Type B pancreatic cell (in vitro differentiated cells): Measurements from ENCODE around the gene MRPS15. TPM values are rescaled to one million over a fixed set of nuclear protein-coding genes. Genes with fewer than 3 reads are reported as not detected.

Source experiments
- DNase-seq: peaks from one replicate; pipeline ENCODE4 v3.0.0; 2021; ENCODE audit warnings: mixed read lengths; ENCODE audit not compliant: unreplicated experiment; ENCODE audit errors: extremely low spot score
- H3K27ac Mint-ChIP-seq: 2 replicates; pipeline ENCODE4 v1.8.0; 2021; ENCODE audit warnings: mild to moderate bottlenecking, mixed read lengths
- H3K27me3 Mint-ChIP-seq: 2 replicates; pipeline ENCODE4 v1.8.0; 2021; ENCODE audit warnings: mixed read lengths
- H3K36me3 Mint-ChIP-seq: 2 replicates; pipeline ENCODE4 v1.8.0; 2021; ENCODE audit warnings: mixed read lengths
- H3K4me1 Mint-ChIP-seq: one replicate; pipeline ENCODE4 v1.8.0; 2021; ENCODE audit warnings: mixed read lengths; ENCODE audit not compliant: unreplicated experiment
- H3K4me3 Mint-ChIP-seq: 2 replicates; pipeline ENCODE4 v1.8.0; 2021; ENCODE audit warnings: mild to moderate bottlenecking, mixed read lengths
- H3K9me3 Mint-ChIP-seq: 2 replicates; pipeline ENCODE4 v1.8.0; 2021; ENCODE audit warnings: mixed read lengths
- CTCF ChIP-seq: fragments of 200-600 bp; sonication (generic); conservative IDR thresholded peaks from 2 replicates; pipeline ENCODE4 v1.5.0; 2021; ENCODE audit warnings: antibody characterized with exemption, mild to moderate bottlenecking
- total RNA-seq: library from RNA; stranded (reverse); gene quantifications from 2 replicates; pipeline ENCODE4 v1.2.1, GENCODE V29; 2021; ENCODE audit warnings: low replicate concordance

MRPS15 gene
- total RNA-seq, 1 donor from 2014 or later, result 69.4 TPM

- peaks cover 10% of the 10 kb centered on the region for H3K4me1 Mint-ChIP-seq
- no peak overlapping the region for H3K4me3 Mint-ChIP-seq
- no peaks in the 10 kb centered on the region for H3K9me3 Mint-ChIP-seq
- peaks cover 15% of the 10 kb centered on the region for H3K36me3 Mint-ChIP-seq
- H3K27ac Mint-ChIP-seq, result no peak overlapping the region
- no peak for TF ChIP-seq CTCF
- H3K27me3 Mint-ChIP-seq, result no peaks in the 10 kb centered on the region
- DNase-seq, result no peak
Measured at GRCh38 chr1:36415661-36416326, 48.4 kb downstream of the MRPS15 start.

DNA sequence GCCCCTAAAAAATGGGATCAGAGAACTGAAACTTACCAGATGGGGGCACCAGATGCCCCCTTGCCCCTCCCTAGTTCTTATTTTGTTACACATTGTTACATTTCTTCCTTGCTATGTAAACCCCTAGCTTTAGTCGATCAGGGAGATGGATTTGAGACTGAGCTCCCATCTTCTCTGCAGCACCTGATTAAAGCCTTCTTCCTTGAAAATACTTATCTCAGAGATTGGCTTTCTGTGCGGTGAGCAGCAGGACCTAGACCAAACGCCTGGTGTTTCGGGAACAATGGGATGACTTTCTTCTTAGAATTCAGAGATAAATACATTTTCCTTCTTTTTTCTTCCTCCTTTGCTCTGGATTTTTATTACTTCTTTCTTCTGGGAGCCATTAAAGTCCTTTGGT is 49.8 kb downstream of the MRPS15 start:
- H3K27me3 Mint-ChIP-seq, result no peaks in the 10 kb centered on the region
- H3K27ac Mint-ChIP-seq, result no peak overlapping the region

DNA sequence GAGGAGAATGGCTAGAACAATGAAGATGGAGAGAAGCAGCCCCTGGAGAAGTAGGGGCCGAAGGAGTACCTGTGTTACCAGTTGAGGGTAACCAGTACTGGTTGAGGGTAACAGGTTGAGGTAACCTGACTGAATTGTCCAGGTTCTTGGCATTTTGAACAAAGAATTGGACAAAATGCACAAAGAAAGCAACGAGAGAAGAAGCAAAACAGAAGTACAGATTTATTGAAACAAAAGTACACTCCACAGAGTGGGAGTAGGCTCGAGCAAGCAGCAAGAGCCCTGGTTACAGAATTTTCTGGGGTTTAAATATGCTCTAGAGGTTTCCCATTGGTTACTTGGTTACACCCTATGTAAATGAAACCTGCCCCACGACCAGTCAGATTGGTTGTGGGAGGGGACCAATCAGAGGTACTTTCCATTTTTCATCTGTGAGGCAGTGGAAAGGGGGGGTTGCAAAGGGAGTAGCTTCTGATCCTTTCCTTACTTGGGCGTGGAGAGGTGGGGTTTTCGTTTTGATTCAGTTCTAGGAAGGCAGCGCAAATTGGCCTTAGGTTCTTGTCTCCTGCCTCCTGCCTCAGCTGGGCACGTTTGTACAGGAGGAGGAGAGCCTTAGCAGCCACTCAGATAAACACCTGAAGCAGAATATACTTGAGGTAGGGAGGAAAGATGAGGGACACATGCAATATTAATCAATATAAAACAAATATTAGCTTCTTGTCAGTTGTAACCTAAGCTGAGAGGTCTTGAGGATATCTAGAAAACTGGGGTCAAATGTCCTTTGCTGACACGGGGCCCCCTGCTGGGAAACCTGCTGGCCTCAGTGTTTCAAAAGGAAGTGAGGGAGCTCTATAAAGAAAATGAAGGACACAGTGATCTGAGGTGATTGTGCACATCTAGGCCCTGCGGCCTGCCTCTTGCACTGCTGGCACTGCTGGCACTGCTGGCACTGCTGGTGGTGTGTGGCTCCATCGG is 52.2 kb downstream of the MRPS15 start:
- H3K27ac Mint-ChIP-seq, result peak overlapping the region; percentile 52
- TF ChIP-seq CTCF, result no peak
- DNase-seq, result no peak
- H3K36me3 Mint-ChIP-seq, result peaks cover 12% of the 10 kb centered on the region
- no peaks in the 10 kb centered on the region for H3K27me3 Mint-ChIP-seq
- H3K9me3 Mint-ChIP-seq, result no peaks in the 10 kb centered on the region
- H3K4me3 Mint-ChIP-seq, result no peak overlapping the region
- H3K4me1 Mint-ChIP-seq, result peaks cover 4% of the 10 kb centered on the region

More for the DNA sequence above, 49.8 kb downstream of the MRPS15 start:
- Mint-ChIP-seq H3K4me3 (no peak overlapping the region), H3K4me1 (peaks cover 4% of the 10 kb centered on the region), H3K36me3 (peaks cover 16% of the 10 kb centered on the region), H3K9me3 (no peaks in the 10 kb centered on the region)
- no peak for TF ChIP-seq CTCF
- no peak for DNase-seq

GRCh38 chr1:36408479-36408878 is 55.7 kb downstream of the MRPS15 start:
- Mint-ChIP-seq H3K27ac (no peak overlapping the region), H3K9me3 (no peaks in the 10 kb centered on the region), H3K4me3 (no peak overlapping the region), H3K4me1 (peaks cover 4% of the 10 kb centered on the region), H3K27me3 (no peaks in the 10 kb centered on the region), H3K36me3 (peaks cover 8% of the 10 kb centered on the region)
- TF ChIP-seq CTCF, result no peak
- DNase-seq, result no peak

- Mint-ChIP-seq H3K27me3 (no peaks in the 10 kb centered on the region), H3K36me3 (peaks cover 5% of the 10 kb centered on the region), H3K27ac (no peak overlapping the region), H3K4me3 (no peak overlapping the region), H3K4me1 (peaks cover 6% of the 10 kb centered on the region), H3K9me3 (no peaks in the 10 kb centered on the region)
- DNase-seq, result no peak
- TF ChIP-seq CTCF, result no peak
Measured at GRCh38 chr1:36406440-36406839, 57.7 kb downstream of the MRPS15 start.

Other genes with a start within 250 kb of the MRPS15 start
- 122 and 135 TPM in 2 replicates for gene THRAP3, start 239.9 kb downstream of the MRPS15 start, total RNA-seq
- gene SH3D21, start 158.0 kb downstream of the MRPS15 start, total RNA-seq, result 15.7 and 32.5 TPM in 2 replicates
- gene EVA1B, start 140.7 kb downstream of the MRPS15 start, total RNA-seq, result 23.3 and 39.5 TPM in 2 replicates
- gene STK40, start 78.5 kb downstream of the MRPS15 start, total RNA-seq, result 58.5 and 59.5 TPM in 2 replicates
- 32.3 and 36.4 TPM in 2 replicates for gene LSM10, start 66.5 kb downstream of the MRPS15 start, total RNA-seq
- 12.4 and 15.3 TPM in 2 replicates for gene OSCP1, start 13.9 kb downstream of the MRPS15 start, total RNA-seq
- 2.1 and 10.6 TPM in 2 replicates for gene CSF3R, start 18.5 kb upstream of the MRPS15 start, total RNA-seq